CD4-positive, alpha-beta T cell treated with Interleukin-1 beta for 1 hour (primary cell): ENCODE measurements around the gene ZBTB7C.
"Not testable (repeated sequence)": the region's sequence is repeated elsewhere in the genome, so short reads cannot be mapped to it uniquely, and the experiment has no call there.

ENCODE experiments used
- DNase-seq, 2 donors: peaks; one replicate each; pipeline ENCODE4 v3.0.0-alpha.2; 2020 to 2022

ZBTB7C gene

GRCh38 chr18:48293954-48294898 lies 115.0 kb downstream of the ZBTB7C start:
- DNase-seq, result no peak

- DNase-seq, result no peak
Measured at GRCh38 chr18:48292782-48293424, 116.3 kb downstream of the ZBTB7C start.

- DNase-seq, result no peak
Measured at GRCh38 chr18:48292229-48292628, 117.0 kb downstream of the ZBTB7C start.

- no peak for DNase-seq
Measured at GRCh38 chr18:48290162-48290926, 118.8 kb downstream of the ZBTB7C start.

GRCh38 chr18:48284743-48285142 lies 124.4 kb downstream of the ZBTB7C start:
- no peak for DNase-seq

GRCh38 chr18:48284011-48284410 lies 125.2 kb downstream of the ZBTB7C start:
- DNase-seq, result not testable (repeated sequence)

GRCh38 chr18:48281460-48281859 lies 127.7 kb downstream of the ZBTB7C start:
- DNase-seq, result not testable (repeated sequence)

- no peak for DNase-seq
Measured at GRCh38 chr18:48279312-48279711, 129.9 kb downstream of the ZBTB7C start.

- DNase-seq, result no peak
Measured at GRCh38 chr18:48278081-48278480, 131.1 kb downstream of the ZBTB7C start.

- no peak for DNase-seq
Measured at GRCh38 chr18:48274301-48274700, 134.9 kb downstream of the ZBTB7C start.

- no peak for DNase-seq
Measured at GRCh38 chr18:48270929-48271328, 138.3 kb downstream of the ZBTB7C start.

- DNase-seq, result no peak
Measured at GRCh38 chr18:48265328-48265727, 143.9 kb downstream of the ZBTB7C start.

GRCh38 chr18:48263914-48264902 lies 145.0 kb downstream of the ZBTB7C start:
- no peak for DNase-seq

GRCh38 chr18:48263192-48263853 lies 145.9 kb downstream of the ZBTB7C start:
- DNase-seq, result no peak

- DNase-seq, result no peak
Measured at GRCh38 chr18:48260237-48260636, 148.9 kb downstream of the ZBTB7C start.

- DNase-seq, result no peak
Measured at GRCh38 chr18:48256848-48257247, 152.3 kb downstream of the ZBTB7C start.

GRCh38 chr18:48254077-48254602 lies 155.0 kb downstream of the ZBTB7C start:
- DNase-seq, result no peak

- no peak for DNase-seq
Measured at GRCh38 chr18:48252525-48252924, 156.7 kb downstream of the ZBTB7C start.

- no peak for DNase-seq
Measured at GRCh38 chr18:48250918-48251317, 158.3 kb downstream of the ZBTB7C start.

GRCh38 chr18:48250362-48250907 lies 158.7 kb downstream of the ZBTB7C start:
- DNase-seq, result no peak

GRCh38 chr18:48249854-48250253 lies 159.3 kb downstream of the ZBTB7C start:
- DNase-seq, result no peak
